Body of pancreas (tissue), 4 donors: Measurements from ENCODE around the gene MTRFR. TPM values are rescaled to one million over a fixed set of nuclear protein-coding genes. Genes with fewer than 3 reads are reported as not detected.
"Not testable (repeated sequence)": the region's sequence is repeated elsewhere in the genome, so short reads cannot be mapped to it uniquely, and the experiment has no call there.

Source experiments
- ATAC-seq: fragments of 150-250 bp; one replicate; pipeline ENCODE4 v1.9.1; 2016
- DNase-seq, 4 donors: peaks; one replicate each; pipeline ENCODE4 v3.0.0-alpha.2; 2019
- H3K27ac ChIP-seq, 4 donors: fragments of 200-600 bp; sonication (generic); 1 replicate in 3 of 4; 2 replicates in 1 of 4; pipeline versions ENCODE4 v1.5.1 to v1.6.1; 2016 to 2019; ENCODE audit warnings: mild to moderate bottlenecking in 1 of 4, mixed read lengths in 1 of 4, moderate library complexity in 1 of 4
- H3K27me3 ChIP-seq, 2 donors: fragments of 200-600 bp; sonication (generic); one replicate each; pipeline ENCODE4 v1.6.0; 2016; ENCODE audit warnings: mild to moderate bottlenecking in 1 of 2
- H3K36me3 ChIP-seq, 2 donors: fragments of 200-600 bp; sonication (generic); replicated peaks in 1 of 2; 2 replicates each; pipeline ENCODE4 v1.5.1; 2016; ENCODE audit warnings: low read depth in 2 of 2; ENCODE audit not compliant: insufficient read depth in 1 of 2
- H3K4me1 ChIP-seq: fragments of 200-600 bp; sonication (generic); one replicate; pipeline ENCODE4 v1.6.0; 2016
- H3K4me3 ChIP-seq, 2 donors: fragments of 200-600 bp; sonication (generic); 1 replicate in 1 of 2; 2 replicates in 1 of 2; pipeline ENCODE4 v1.5.1; 2016 to 2019
- H3K9me3 ChIP-seq, 3 donors: fragments of 200-600 bp; sonication (generic); 1 replicate in 2 of 3; 2 replicates in 1 of 3; pipeline ENCODE4 v1.5.1; 2016
- CTCF ChIP-seq, 7 experiments: fragments of 450-650 bp in 4 of 7; fragments of 200-600 bp in 3 of 7; sonication (generic) in 3 of 7; IDR thresholded peaks; one replicate each; pipeline ENCODE4 v1.5.1; 2016 to 2019; ENCODE audit warnings: antibody characterized with exemption in 7 of 7
- POLR2A ChIP-seq, 3 donors: fragments of 450-650 bp; IDR thresholded peaks; one replicate each; pipeline ENCODE4 v1.6.1; 2016; ENCODE audit warnings: antibody characterized with exemption in 3 of 3, mild to moderate bottlenecking in 2 of 3
- whole genome bisulfite sequencing, 2 donors: methylation state at CpG; one replicate each; pipeline ENCODE4 v1.1.5; 2017; 5-methylcytosine and 5-hydroxymethylcytosine counted together
- intact Hi-C: fragments of 100-400 bp; cut with DNase I; formaldehyde crosslinking; loops from one replicate; pipeline ENCODE4 v1.15.1; 2023
- total RNA-seq, 2 donors: library from RNA; depleted of rRNA; stranded (reverse); fragments of >200 nt; gene quantifications; one replicate each; pipeline ENCODE4 v1.1.0, GENCODE V29; 2016

MTRFR gene
- total RNA-seq, 2 donors from 2014 or later = 4.9 to 8.2 TPM

DNA sequence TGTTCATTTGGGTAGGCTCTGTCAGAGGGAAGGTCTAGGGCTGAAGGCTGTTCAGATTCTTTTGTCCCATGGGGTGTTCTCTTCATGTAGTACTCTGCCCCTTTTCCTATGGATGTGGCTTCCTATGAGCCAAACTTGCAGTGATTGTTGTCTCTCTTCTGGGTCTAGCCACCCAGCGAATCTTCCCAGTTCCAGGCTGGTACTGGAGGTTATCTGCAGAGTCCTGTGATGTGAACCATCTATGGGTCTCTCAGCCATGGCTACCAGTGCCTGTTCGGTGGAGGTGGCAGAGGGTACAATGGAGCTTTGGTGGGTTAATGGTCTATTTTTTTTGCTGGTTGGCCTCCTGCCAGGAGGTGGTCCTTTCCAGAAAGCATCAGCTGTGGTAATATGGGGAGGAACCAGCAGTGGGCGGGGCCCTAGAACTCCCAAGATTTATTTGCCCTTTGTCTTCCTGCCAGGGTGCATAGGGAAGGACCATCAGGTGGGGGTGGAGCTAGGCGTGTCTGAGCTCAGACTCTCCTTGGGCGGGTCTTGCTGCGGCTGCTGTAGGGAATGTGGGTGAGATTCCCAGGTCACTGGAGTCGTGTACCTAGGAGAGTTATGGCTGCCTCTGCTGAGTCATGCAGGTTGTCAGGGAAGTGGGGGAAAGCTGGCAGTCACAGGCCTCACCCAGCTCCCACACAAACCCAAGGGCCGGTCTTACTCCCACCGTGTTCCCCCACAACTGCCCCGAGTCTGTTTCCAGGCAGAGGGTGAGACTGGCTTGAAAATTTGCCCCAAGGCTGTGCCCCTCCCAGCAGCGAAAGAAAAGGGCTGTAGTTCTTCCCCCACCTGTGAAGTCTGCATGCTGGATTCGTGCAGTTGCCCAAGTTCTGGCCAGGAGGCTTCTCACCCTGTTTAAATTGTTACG, 17.5 kb downstream of the MTRFR start:
- Histone ChIP-seq H3K27ac (peak overlapping the region; percentile 47 to 81 (median 64)), H3K9me3 (no peaks in the 10 kb centered on the region), H3K4me1 (peaks cover 19% of the 10 kb centered on the region), H3K4me3 (no peak overlapping the region), H3K36me3 (peaks cover 5 to 12% of the 10 kb centered on the region in 2 donors), H3K27me3 (no peaks in the 10 kb centered on the region)
- ATAC-seq (peak; percentile 76), DNase-seq (peak; percentile 71 to 87 (median 82))
- TF ChIP-seq POLR2A (IDR thresholded peaks at IDR 0.05) (no peak), CTCF (IDR thresholded peaks at IDR 0.05) (no peak)
- 49 to 51% methylated on average over 8 to 13 of the region's 13 CpGs for WGBS, 2 donors
- intact Hi-C loops = no loop called here

GRCh38 chr12:123251403-123252076, 18.3 kb downstream of the MTRFR start:
- H3K9me3 ChIP-seq = no peaks in the 10 kb centered on the region
- intact Hi-C loops = no loop called here
- H3K4me1 ChIP-seq = peaks cover 19% of the 10 kb centered on the region
- no peak overlapping the region for H3K4me3 ChIP-seq
- peaks cover 5 to 15% of the 10 kb centered on the region in 2 donors for H3K36me3 ChIP-seq
- H3K27ac ChIP-seq = peak overlapping the region; percentile 47 to 81 (median 64)
- no peak for TF ChIP-seq CTCF (IDR thresholded peaks at IDR 0.05)
- no peak for TF ChIP-seq POLR2A (IDR thresholded peaks at IDR 0.05)
- ATAC-seq (no peak), DNase-seq (no peak)
- no peaks in the 10 kb centered on the region for H3K27me3 ChIP-seq
- 90 to 93% methylated on average over 5 to 8 of the region's 8 CpGs for WGBS, 2 donors

DNA sequence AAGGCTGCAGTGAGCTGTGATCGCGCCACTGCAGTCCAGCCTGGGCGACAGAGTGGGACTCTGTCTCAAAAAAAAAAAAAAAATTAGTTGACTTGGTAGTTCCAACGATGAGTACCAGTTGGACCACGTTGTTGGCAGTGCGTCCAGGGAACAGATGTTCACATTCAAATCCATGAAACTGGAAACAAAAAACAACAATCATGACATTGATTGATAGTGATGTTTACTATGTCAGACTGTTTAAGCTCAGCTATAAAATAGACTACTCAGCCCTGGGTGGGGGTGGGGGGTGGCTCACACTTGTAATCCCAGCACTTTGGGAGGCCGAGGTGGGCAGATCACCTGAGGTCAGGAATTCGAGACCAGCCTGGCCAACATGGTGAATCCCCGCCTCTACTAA, 19.1 kb downstream of the MTRFR start:
- ATAC-seq, H3K27me3 ChIP-seq, H3K4me3 ChIP-seq, intact Hi-C loops, H3K9me3 ChIP-seq, H3K27ac ChIP-seq: not testable (repeated sequence)
- Histone ChIP-seq H3K36me3 (peaks cover 5 to 15% of the 10 kb centered on the region in 2 donors), H3K4me1 (peaks cover 19% of the 10 kb centered on the region)
- 63 to 70% methylated on average over 8 to 9 of the region's 9 CpGs for WGBS, 2 donors
- DNase-seq = peak in 1 of 4 donors; percentile 25

GRCh38 chr12:123253641-123254459, 20.6 kb downstream of the MTRFR start:
- Histone ChIP-seq H3K27ac (no peak overlapping the region), H3K9me3 (no peaks in the 10 kb centered on the region), H3K4me1 (peaks cover 19% of the 10 kb centered on the region), H3K27me3 (no peaks in the 10 kb centered on the region), H3K4me3 (no peak overlapping the region), H3K36me3 (peaks cover 5 to 16% of the 10 kb centered on the region in 2 donors)
- WGBS, 2 donors = 81 to 84% methylated on average over 20 to 23 of the region's 24 CpGs
- intact Hi-C loops = no loop called here
- TF ChIP-seq CTCF (IDR thresholded peaks at IDR 0.05) = no peak
- TF ChIP-seq POLR2A (IDR thresholded peaks at IDR 0.05) = no peak
- ATAC-seq (no peak), DNase-seq (no peak)
